ENCODE results near the gene HOXC13.

- TF ChIP-seq, protein P1, sequence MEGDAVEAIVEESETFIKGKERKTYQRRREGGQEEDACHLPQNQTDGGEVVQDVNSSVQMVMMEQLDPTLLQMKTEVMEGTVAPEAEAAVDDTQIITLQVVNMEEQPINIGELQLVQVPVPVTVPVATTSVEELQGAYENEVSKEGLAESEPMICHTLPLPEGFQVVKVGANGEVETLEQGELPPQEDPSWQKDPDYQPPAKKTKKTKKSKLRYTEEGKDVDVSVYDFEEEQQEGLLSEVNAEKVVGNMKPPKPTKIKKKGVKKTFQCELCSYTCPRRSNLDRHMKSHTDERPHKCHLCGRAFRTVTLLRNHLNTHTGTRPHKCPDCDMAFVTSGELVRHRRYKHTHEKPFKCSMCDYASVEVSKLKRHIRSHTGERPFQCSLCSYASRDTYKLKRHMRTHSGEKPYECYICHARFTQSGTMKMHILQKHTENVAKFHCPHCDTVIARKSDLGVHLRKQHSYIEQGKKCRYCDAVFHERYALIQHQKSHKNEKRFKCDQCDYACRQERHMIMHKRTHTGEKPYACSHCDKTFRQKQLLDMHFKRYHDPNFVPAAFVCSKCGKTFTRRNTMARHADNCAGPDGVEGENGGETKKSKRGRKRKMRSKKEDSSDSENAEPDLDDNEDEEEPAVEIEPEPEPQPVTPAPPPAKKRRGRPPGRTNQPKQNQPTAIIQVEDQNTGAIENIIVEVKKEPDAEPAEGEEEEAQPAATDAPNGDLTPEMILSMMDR (IDR thresholded peaks at IDR 0.05; ENCODE audit: insufficient read depth, low read depth, low read length): no peak
- no peak for TF ChIP-seq EZH2 (IDR thresholded peaks at IDR 0.05; ENCODE audit: insufficient read depth, low read length)
Observed at GRCh38 chr12:53907103-53907502, 31.5 kb upstream of the HOXC13 start.
